ENCODE data around the gene ACACB. TPM values are rescaled to one million over a fixed set of nuclear protein-coding genes. Genes with fewer than 3 reads are reported as not detected.

ACACB gene
- total and polyA plus RNA-seq, 8 donors: 12.5 to 21.3 (median 15.8) TPM

DNA sequence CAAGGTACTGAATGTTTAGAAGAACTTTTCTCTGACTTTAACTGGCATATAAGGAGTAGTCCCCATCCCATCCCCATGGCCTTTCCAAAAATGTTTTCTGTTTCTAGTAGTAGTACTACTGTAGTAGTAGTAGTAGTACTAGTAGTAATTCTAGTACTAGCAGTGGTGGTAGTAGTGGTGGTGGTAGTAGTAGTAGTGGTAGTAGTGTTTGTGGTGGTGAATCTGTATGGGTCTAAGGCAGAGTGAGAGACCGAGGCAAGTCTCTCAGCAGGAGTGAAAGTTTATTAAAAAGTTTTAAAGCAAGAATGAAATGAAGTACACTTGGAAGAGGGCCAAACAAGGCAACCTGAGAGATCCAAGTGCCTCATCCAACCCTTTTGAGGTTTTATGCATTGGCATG lies 134.1 kb downstream of the ACACB start:
- peak in 1 of 4 donors; percentile 19 for DNase-seq
- TF ChIP-seq, protein P1, sequence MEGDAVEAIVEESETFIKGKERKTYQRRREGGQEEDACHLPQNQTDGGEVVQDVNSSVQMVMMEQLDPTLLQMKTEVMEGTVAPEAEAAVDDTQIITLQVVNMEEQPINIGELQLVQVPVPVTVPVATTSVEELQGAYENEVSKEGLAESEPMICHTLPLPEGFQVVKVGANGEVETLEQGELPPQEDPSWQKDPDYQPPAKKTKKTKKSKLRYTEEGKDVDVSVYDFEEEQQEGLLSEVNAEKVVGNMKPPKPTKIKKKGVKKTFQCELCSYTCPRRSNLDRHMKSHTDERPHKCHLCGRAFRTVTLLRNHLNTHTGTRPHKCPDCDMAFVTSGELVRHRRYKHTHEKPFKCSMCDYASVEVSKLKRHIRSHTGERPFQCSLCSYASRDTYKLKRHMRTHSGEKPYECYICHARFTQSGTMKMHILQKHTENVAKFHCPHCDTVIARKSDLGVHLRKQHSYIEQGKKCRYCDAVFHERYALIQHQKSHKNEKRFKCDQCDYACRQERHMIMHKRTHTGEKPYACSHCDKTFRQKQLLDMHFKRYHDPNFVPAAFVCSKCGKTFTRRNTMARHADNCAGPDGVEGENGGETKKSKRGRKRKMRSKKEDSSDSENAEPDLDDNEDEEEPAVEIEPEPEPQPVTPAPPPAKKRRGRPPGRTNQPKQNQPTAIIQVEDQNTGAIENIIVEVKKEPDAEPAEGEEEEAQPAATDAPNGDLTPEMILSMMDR (IDR thresholded peaks at IDR 0.05): no peak
- no peak overlapping the region for H3K27ac ChIP-seq
- H3K4me1 ChIP-seq: no peaks in the 10 kb centered on the region
- peaks cover 0 to 34% of the 10 kb centered on the region in 2 donors for H3K36me3 ChIP-seq
- no peak overlapping the region for H3K4me3 ChIP-seq
- intact Hi-C loops (cut with DNase I): no loop called here
- H3K27me3 ChIP-seq: no peaks in the 10 kb centered on the region
- ATAC-seq: no peak
- peaks cover 0 to 13% of the 10 kb centered on the region in 2 donors for H3K9me3 ChIP-seq

DNA sequence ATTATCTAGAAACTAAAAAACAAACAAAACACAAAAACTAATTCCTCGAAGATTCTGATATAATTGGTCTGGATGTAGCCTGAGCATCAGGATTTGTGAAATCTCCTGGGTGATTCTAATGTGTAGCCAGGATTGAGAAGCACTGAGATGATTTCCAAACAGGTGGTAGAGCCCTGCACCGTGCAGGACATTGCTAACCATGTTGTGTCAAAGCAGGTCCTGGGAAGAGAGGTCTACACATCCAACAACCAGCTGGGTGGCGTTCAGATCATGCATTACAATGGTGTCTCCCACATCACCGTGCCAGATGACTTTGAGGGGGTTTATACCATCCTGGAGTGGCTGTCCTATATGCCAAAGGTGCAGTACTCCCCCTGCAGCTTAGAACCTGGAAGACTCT lies 136.4 kb downstream of the ACACB start:
- TF ChIP-seq, protein P1 (IDR thresholded peaks at IDR 0.05): no peak
- DNase-seq: no peak
- Histone ChIP-seq H3K27me3 (no peaks in the 10 kb centered on the region), H3K9me3 (peaks cover 0 to 13% of the 10 kb centered on the region in 2 donors), H3K4me1 (no peaks in the 10 kb centered on the region), H3K36me3 (peaks cover 0 to 26% of the 10 kb centered on the region in 2 donors), H3K4me3 (no peak overlapping the region), H3K27ac (no peak overlapping the region)
- ATAC-seq: no peak
- intact Hi-C loops (cut with DNase I): no loop called here

DNA sequence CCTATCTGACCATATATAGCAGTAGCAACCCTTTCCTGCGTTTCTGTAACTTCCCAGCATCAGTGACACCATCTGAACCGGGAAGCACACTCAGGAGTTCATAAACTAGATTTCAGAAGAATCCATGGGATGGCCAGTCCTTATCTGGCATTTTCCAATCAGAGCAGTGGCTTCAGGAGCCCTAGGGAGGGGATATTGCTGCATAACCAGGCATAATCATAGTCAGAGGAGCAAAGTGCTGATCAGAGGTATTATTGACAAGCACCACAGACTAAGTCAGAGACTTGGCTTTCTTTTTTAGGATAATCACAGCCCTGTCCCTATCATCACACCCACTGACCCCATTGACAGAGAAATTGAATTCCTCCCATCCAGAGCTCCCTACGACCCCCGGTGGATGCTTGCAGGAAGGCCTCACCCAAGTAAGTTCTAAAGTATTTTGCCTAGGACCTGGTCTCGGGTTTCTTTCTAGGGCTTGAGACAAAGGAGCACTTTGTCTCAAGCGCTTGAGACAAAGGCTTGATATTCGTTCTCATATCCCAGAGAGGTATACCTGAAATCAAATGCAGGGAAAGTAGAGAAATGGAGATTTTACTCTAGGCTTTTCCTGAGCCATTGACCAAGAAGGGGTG lies 137.6 kb downstream of the ACACB start:
- TF ChIP-seq, protein P1 (IDR thresholded peaks at IDR 0.05): no peak

DNA sequence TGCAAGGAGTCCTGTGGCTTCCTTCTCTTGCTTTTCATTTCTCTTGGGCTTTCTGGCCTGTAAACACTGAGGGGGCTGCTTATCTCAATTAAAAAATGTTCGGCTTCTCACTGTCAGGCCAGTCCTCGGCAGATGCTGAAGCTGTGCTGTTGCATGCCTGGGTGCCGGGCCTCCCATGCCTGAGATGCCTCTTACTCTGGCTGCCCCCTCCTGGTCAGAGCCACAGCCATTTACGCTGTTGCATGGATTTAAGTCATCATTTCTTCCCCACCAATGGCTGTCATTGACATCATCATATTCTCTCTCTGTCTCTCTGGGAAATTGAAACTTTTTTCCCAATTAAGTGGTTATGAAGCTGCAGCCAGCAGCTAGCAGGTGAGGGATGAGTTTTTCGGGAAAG lies 139.0 kb downstream of the ACACB start:
- peaks cover 0 to 39% of the 10 kb centered on the region in 2 donors for H3K36me3 ChIP-seq
- intact Hi-C loops (cut with DNase I): no loop called here
- no peak for ATAC-seq
- H3K27ac ChIP-seq: no peak overlapping the region
- no peak overlapping the region for H3K4me3 ChIP-seq
- peaks cover 0 to 13% of the 10 kb centered on the region in 2 donors for H3K9me3 ChIP-seq
- no peaks in the 10 kb centered on the region for H3K4me1 ChIP-seq
- no peaks in the 10 kb centered on the region for H3K27me3 ChIP-seq
- no peak for DNase-seq
- TF ChIP-seq, protein P1 (IDR thresholded peaks at IDR 0.05): no peak

More for the DNA sequence above, 137.6 kb downstream of the ACACB start:
- no peaks in the 10 kb centered on the region for H3K4me1 ChIP-seq
- DNase-seq (no peak), ATAC-seq (no peak)
- H3K27ac ChIP-seq: no peak overlapping the region
- intact Hi-C loops (cut with DNase I): no loop called here
- H3K36me3 ChIP-seq: peaks cover 0 to 38% of the 10 kb centered on the region in 2 donors
- H3K9me3 ChIP-seq: peaks cover 0 to 13% of the 10 kb centered on the region in 2 donors
- H3K4me3 ChIP-seq: no peak overlapping the region
- H3K27me3 ChIP-seq: no peaks in the 10 kb centered on the region

DNA sequence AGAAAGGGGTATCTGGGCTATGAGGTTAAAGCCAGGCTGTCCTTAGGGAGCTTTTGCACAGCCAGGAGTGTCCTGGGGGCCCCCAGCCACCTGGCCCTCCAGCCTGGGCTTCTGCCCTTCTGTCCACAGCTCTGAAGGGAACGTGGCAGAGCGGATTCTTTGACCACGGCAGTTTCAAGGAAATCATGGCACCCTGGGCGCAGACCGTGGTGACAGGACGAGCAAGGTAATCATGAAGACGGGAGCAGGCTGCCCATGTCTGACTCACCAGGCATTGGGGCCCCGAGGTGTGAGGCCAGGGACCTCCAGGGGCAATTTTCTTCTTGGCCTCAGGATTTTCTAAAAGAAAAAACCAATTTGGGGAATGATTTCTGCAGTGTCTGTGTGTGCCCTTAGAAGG lies 139.6 kb downstream of the ACACB start:
- no peaks in the 10 kb centered on the region for H3K4me1 ChIP-seq
- ATAC-seq: no peak
- no peak overlapping the region for H3K27ac ChIP-seq
- peaks cover 0 to 13% of the 10 kb centered on the region in 2 donors for H3K9me3 ChIP-seq
- intact Hi-C loops (cut with DNase I): no loop called here
- no peak for DNase-seq
- peaks cover 0 to 39% of the 10 kb centered on the region in 2 donors for H3K36me3 ChIP-seq
- no peaks in the 10 kb centered on the region for H3K27me3 ChIP-seq
- TF ChIP-seq, protein P1 (IDR thresholded peaks at IDR 0.05): no peak
- H3K4me3 ChIP-seq: no peak overlapping the region
